Endothelial cell of umbilical vein (primary cell): Measurements from ENCODE around the gene ABCA8.

ENCODE experiments used
- CTCF ChIP-seq, 2 donors: IDR thresholded peaks; 1 replicate in 1 of 2; 2 replicates in 1 of 2; pipeline ENCODE4 v1.5.1; 2011; ENCODE audit warnings: low read length in 2 of 2, mild to moderate bottlenecking in 2 of 2, moderate library complexity in 2 of 2, control low read depth in 1 of 2, inconsistent platforms in 1 of 2, low read depth in 1 of 2; ENCODE audit not compliant: insufficient read depth in 1 of 2; ENCODE audit errors: extremely low read depth in 1 of 2
- EZH2 ChIP-seq: IDR thresholded peaks from 2 replicates; pipeline ENCODE4 v1.6.1; 2012; ENCODE audit warnings: borderline replicate concordance, low read depth, mild to moderate bottlenecking, moderate library complexity, low read length, inconsistent platforms; ENCODE audit not compliant: severe bottlenecking
- JUN ChIP-seq: IDR thresholded peaks from 2 replicates; pipeline ENCODE4 v1.6.1; 2011; ENCODE audit warnings: borderline replicate concordance, low read depth; ENCODE audit not compliant: insufficient read length, insufficient read depth
- MYC ChIP-seq: IDR thresholded peaks from one replicate; pipeline ENCODE4 v1.6.1; 2011; ENCODE audit warnings: mild to moderate bottlenecking, low read depth, low read length
- POLR2A ChIP-seq: IDR thresholded peaks from 2 replicates; pipeline ENCODE4 v1.6.1; 2012; ENCODE audit warnings: low read depth, mild to moderate bottlenecking, control low read depth, low read length
- POLR2AphosphoS5 ChIP-seq: IDR thresholded peaks from 2 replicates; pipeline ENCODE4 v1.6.1; 2012; ENCODE audit warnings: low read depth, mild to moderate bottlenecking, control low read depth, low read length, moderate library complexity; ENCODE audit not compliant: insufficient read depth

DNA sequence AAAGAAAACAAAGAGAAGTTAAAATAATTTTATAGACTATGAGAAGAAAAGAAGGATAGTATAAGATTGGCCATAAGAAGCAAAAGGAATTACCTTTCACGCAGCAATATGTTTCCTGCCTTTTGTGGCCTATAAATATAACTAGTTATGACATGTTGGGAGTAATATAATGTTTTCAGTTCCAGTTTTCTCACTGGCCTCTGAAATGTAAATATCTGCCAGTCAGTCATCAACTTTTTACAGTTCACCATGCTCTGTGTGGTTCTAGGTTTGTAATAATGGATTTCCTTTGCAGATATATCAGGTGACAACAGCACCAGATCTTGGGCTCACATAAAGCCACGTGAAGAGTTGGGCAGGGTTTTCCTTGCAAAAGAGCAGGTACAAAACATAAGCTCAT is 94.3 kb downstream of the ABCA8 start:
- TF ChIP-seq CTCF (IDR thresholded peaks at IDR 0.05; ENCODE audit: extremely low read depth in 1 of 2, insufficient read depth in 1 of 2, low read depth in 1 of 2, low read length in 2 of 2) (no peak), POLR2A (no peak), EZH2 (no peak), JUN (no peak), MYC (no peak), POLR2AphosphoS5 (no peak)
